GM21423 (cell line): ENCODE results near the gene CDC20.
A peak's percentile ranks its signal among the peaks of the same experiment; 100 is the strongest.
"Not testable (repeated sequence)": the region's sequence is repeated elsewhere in the genome, so short reads cannot be mapped to it uniquely, and the experiment has no call there.

Experiments
- ATAC-seq: cut with Tn5 transposase; IDR thresholded peaks from one replicate; pipeline ENCODE4 v1.9.1; 2021; ENCODE audit warnings: mild to moderate bottlenecking, moderate library complexity; ENCODE audit not compliant: unreplicated experiment

CDC20 gene

GRCh38 chr1:43377831-43378230 is 19.1 kb downstream of the CDC20 start:
- ATAC-seq: no peak

DNA sequence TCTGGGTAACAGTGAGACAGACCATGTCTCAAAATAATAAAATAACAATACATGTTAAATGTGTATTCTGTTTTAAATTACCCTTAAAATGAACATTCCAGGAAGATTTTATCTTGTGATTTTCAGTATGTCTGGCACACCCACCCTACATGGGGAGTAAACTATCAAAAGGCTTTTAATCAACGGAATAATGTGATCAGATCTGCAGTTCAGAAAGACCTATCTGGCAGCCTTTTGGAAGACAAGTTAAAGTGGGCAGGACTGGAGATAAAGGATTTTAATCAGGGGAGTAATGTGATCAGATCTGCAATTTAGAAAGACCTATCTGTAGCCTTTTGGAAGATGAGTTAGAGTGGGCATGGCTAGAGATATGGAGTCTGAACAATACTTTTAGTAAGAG is 20.7 kb downstream of the CDC20 start:
- ATAC-seq: no peak

DNA sequence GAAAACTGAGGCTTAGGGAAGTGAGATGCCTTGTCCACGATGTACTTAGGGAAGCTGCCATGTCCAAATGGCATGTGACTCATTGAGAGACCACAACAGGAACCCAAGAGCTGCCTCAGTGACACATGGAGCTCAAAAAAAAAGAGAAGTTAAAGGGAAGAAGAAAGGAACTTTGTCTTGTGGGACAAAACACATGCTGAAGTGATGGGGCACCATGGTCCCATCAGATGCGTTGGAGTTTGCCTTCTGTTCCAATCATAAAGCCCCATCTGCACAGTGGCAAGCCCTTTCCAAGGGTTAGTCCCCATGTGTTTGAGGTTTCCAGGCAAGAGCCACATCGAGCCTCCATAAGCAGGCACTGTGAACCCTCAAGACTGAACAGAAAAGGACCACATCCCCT is 22.8 kb downstream of the CDC20 start:
- no peak for ATAC-seq

GRCh38 chr1:43382027-43382779 is 23.4 kb downstream of the CDC20 start:
- no peak for ATAC-seq

- no peak for ATAC-seq
Measured at GRCh38 chr1:43383449-43383848, 24.7 kb downstream of the CDC20 start.

DNA sequence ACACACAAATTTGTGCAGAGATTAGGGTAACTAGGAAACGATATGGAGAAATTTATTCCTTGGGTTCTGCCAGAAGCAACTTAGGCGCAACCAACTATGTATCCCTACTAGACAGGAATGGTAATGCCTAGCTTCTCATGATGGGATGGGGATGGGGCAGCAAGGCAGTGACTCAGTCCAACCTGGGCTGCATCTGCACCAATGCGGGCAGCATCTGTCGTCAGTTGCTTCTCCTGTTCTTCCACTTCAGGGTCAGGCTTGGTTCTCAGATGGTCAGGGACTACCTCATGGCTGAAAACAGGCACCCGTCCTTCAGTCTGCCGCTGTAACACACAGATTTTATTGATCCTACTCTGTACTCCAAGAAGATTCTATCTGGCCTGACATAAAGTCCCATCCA is 27.9 kb downstream of the CDC20 start:
- ATAC-seq: no peak

- ATAC-seq: no peak
Measured at GRCh38 chr1:43387976-43388599, 29.3 kb downstream of the CDC20 start.

DNA sequence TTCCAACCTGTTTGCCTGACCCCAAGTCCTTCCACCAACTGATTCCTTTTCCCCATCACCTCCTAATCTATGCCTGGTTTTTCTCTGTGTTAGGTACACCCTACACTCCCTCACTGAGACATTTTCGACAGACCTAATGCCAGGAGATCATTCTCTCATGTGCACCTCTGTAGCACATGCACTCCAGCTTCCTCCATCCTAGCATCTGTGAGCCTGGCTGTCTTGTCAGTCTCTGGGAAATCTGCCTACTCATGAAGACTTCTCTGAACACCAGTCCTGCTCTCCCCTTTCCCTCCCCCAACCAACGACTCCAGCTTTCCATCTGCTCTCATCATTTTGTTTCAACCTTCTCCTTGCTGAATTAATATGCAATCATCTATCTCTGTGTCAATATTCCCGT is 29.8 kb downstream of the CDC20 start:
- no peak for ATAC-seq

GRCh38 chr1:43389326-43390313 is 30.8 kb downstream of the CDC20 start, which contains the start of the genes MED8 and SZT2:
MED8 (minus strand) TSS chr1:43389800; CDS start chr1:43389764, 36 bp downstream.
SZT2 (plus strand) TSS chr1:43389899; CDS start chr1:43389969, 70 bp downstream.
- ATAC-seq: peak; percentile 94

- ATAC-seq: no peak
Measured at GRCh38 chr1:43392702-43393101, 33.9 kb downstream of the CDC20 start.

DNA sequence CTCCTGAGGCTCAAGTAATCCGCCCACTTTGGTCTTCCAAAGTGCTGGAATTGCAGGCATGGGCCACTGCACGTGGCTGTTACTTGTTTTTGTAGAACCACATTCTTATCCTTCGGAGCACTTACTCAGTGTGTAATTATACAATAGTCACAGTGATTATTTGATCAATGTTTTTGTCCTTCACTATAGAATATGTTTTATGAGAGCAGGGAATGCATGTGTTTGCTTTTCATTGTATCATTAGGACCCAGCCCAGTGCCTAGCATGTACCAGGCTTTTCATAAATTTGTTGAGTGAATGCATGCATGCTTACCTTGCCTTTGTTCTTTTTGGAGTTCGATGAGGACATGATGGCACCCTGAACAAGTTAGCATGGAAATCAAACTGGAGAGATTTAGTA is 36.7 kb downstream of the CDC20 start:
- no peak for ATAC-seq

- ATAC-seq: no peak
Measured at GRCh38 chr1:43396059-43396458, 37.3 kb downstream of the CDC20 start.

DNA sequence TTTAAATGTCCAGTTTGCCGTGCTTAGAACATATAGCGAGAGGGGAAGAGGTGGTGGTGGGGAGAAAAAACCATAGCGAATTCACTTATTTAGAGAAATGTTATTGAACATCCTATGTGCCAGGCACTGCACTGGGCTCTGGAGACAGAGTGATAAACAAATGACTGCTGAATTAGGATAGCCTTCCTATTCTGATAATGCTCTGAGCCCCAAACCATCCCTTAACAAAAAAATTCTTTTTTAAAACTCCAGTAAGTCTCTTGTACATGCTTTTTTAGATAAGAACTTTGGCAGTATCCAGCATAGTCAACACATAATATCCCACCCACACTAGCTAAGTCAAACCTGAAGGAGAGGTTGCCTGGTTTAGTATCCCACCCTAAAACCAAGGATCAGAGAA is 39.4 kb downstream of the CDC20 start:
- ATAC-seq: no peak

DNA sequence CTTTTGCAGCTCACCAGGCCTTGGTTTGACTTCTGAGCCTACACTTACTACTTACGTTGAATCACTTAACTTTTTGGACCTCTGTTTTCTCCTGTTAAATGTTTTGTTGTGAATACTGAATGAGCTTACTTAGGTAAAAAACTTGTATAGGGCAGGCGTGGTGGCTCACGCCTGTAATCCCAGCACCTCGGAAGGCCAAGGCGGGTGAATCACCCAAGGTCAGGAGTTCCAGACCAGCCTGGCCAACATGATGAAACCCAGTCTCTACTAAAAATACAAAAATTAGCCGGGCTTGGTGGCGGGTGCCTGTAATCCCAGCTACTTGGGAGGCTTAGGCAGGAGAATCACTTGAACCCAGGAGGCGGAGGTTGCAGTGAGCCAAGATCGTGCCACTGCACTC is 41.7 kb downstream of the CDC20 start:
- ATAC-seq: not testable (repeated sequence)

GRCh38 chr1:43402089-43402865 is 43.5 kb downstream of the CDC20 start:
- ATAC-seq: no peak

GRCh38 chr1:43404353-43404752 is 45.6 kb downstream of the CDC20 start:
- no peak for ATAC-seq

GRCh38 chr1:43405219-43405875 is 46.6 kb downstream of the CDC20 start:
- no peak for ATAC-seq

DNA sequence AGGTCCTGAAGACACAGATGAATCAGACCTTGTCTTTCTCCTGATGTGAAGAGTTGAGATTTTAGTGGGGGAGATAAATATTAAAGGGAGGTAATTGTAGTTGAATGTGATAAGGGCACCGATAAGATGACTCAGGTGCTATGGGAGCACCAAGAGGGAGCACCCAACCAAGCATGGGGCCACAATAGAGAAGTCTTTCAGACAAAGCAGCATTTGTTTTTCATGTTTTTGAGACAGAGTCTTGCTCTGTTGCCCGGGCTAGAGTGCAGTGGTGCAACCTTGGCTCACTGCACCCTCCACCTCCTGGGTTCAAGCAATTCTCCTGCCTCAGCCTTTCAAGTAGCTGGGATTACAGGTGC is 47.1 kb downstream of the CDC20 start:
- no peak for ATAC-seq

DNA sequence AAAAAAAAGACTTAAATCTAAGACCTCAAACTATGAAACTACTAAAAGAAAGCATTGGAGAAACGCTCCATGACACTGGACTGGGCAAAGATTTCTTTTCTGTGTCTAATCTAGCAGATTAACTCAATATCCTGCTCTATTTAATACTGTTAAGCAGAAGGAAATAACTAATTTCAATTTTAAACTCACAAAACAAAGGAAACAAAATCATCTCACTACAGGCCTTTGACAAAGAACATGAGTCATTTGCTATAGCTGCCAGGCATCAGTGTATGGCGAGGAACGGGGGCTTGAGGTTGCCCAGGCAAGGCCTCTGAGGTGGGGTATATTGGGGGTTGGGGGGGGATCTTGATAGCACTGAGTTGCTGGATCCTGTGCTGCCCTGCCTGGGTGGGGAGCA is 51.8 kb downstream of the CDC20 start:
- ATAC-seq: no peak
